IPS DF 4.7 (cell line): Measurements from ENCODE around the gene LPP.

Experiments used
- DNase-seq: peaks from one replicate; pipeline ENCODE4 v3.0.0-alpha.2; 2013; ENCODE audit warnings: low spot score; ENCODE audit errors: extremely low read depth

The LPP gene

GRCh38 chr3:188776447-188776846 is 622.5 kb downstream of the LPP start:
- no peak for DNase-seq

GRCh38 chr3:188778091-188778852 is 624.3 kb downstream of the LPP start:
- no peak for DNase-seq

- DNase-seq: no peak
These were observed 625.5 kb downstream of the LPP start for GRCh38 chr3:188779281-188779980.

GRCh38 chr3:188780193-188781147 is 626.5 kb downstream of the LPP start:
- DNase-seq: no peak

- DNase-seq: no peak
These were observed 628.7 kb downstream of the LPP start for GRCh38 chr3:188782613-188783124.

- DNase-seq: no peak
These were observed 632.5 kb downstream of the LPP start for GRCh38 chr3:188786424-188786823.

- no peak for DNase-seq
These were observed 634.7 kb downstream of the LPP start for GRCh38 chr3:188788621-188789081.

- no peak for DNase-seq
These were observed 635.3 kb downstream of the LPP start for GRCh38 chr3:188789251-188789650.

- no peak for DNase-seq
These were observed 637.4 kb downstream of the LPP start for GRCh38 chr3:188791311-188791710.

- no peak for DNase-seq
These were observed 638.8 kb downstream of the LPP start for GRCh38 chr3:188792793-188793192.

- DNase-seq: no peak
These were observed 642.2 kb downstream of the LPP start for GRCh38 chr3:188796122-188796631.

- DNase-seq: no peak
These were observed 643.1 kb downstream of the LPP start for GRCh38 chr3:188797045-188797444.

GRCh38 chr3:188798556-188799145 is 644.7 kb downstream of the LPP start:
- no peak for DNase-seq

GRCh38 chr3:188801393-188801792 is 647.4 kb downstream of the LPP start:
- no peak for DNase-seq

GRCh38 chr3:188802645-188803044 is 648.7 kb downstream of the LPP start:
- DNase-seq: no peak

GRCh38 chr3:188807006-188807405 is 653.0 kb downstream of the LPP start:
- no peak for DNase-seq

GRCh38 chr3:188812198-188812597 is 658.2 kb downstream of the LPP start:
- no peak for DNase-seq

- no peak for DNase-seq
These were observed 660.6 kb downstream of the LPP start for GRCh38 chr3:188814581-188814980.

GRCh38 chr3:188817103-188817934 is 663.4 kb downstream of the LPP start:
- no peak for DNase-seq

GRCh38 chr3:188817935-188818269 is 663.9 kb downstream of the LPP start:
- no peak for DNase-seq
